ENCODE measurements around the gene KCNAB1. TPM values are rescaled to one million over a fixed set of nuclear protein-coding genes. Genes with fewer than 3 reads are reported as not detected.

Gene KCNAB1
- polyA plus RNA-seq, 1 experiment, result 0.07 TPM

- Histone ChIP-seq H3K27ac (ENCODE audit: low read depth, low read length) (no peak overlapping the region), H3K9me3 (ENCODE audit: control insufficient read depth, insufficient read depth, low read length) (no peaks in the 10 kb centered on the region), H3K4me3 (ENCODE audit: low read depth, low read length) (no peak overlapping the region), H3K27me3 (ENCODE audit: control insufficient read depth, insufficient read depth, low read length) (peaks cover 2% of the 10 kb centered on the region)
- DNase-seq (ENCODE audit: low read depth, low spot score), result no peak
- ChIA-PET CTCF (interaction anchor here (0.6 to 2.7 kb wide), 2 partner anchors 10 to 13 kb away, joined by 3 to 13 read pairs; no protein-coding TSS in a partner anchor), POLR2A (no interaction called here)
- no peak for TF ChIP-seq CTCF (IDR thresholded peaks at IDR 0.05; ENCODE audit: low read depth, low read length)
These were observed 252.7 kb downstream of the KCNAB1 start for GRCh38 chr3:156373095-156373494.

GRCh38 chr3:156373654-156374053, 253.3 kb downstream of the KCNAB1 start:
- Histone ChIP-seq H3K27ac (ENCODE audit: low read depth, low read length) (no peak overlapping the region), H3K9me3 (ENCODE audit: control insufficient read depth, insufficient read depth, low read length) (no peaks in the 10 kb centered on the region), H3K27me3 (ENCODE audit: control insufficient read depth, insufficient read depth, low read length) (peaks cover 6% of the 10 kb centered on the region), H3K4me3 (ENCODE audit: low read depth, low read length) (no peak overlapping the region)
- CTCF ChIA-PET, result interaction anchor here (0.6 to 2.7 kb wide), 2 partner anchors 9 to 14 kb away, joined by 3 to 13 read pairs; no protein-coding TSS in a partner anchor
- no peak for DNase-seq (ENCODE audit: low read depth, low spot score)
- TF ChIP-seq CTCF (IDR thresholded peaks at IDR 0.05; ENCODE audit: low read depth, low read length), result no peak
- POLR2A ChIA-PET, result no interaction called here

- TF ChIP-seq CTCF (IDR thresholded peaks at IDR 0.05; ENCODE audit: low read depth, low read length), result no peak
- H3K27me3 ChIP-seq (ENCODE audit: control insufficient read depth, insufficient read depth, low read length), result peaks cover 6% of the 10 kb centered on the region
- no peaks in the 10 kb centered on the region for H3K9me3 ChIP-seq (ENCODE audit: control insufficient read depth, insufficient read depth, low read length)
- no peak overlapping the region for H3K27ac ChIP-seq (ENCODE audit: low read depth, low read length)
- no peak for DNase-seq (ENCODE audit: low read depth, low spot score)
- H3K4me3 ChIP-seq (ENCODE audit: low read depth, low read length), result no peak overlapping the region
- POLR2A ChIA-PET, result no interaction called here
- CTCF ChIA-PET, result interaction anchor here (0.5 to 0.7 kb wide), 2 partner anchors 45 to 225 kb away, joined by 3 to 5 read pairs; no protein-coding TSS in a partner anchor
These were observed 255.8 kb downstream of the KCNAB1 start for GRCh38 chr3:156376199-156376598.

DNA sequence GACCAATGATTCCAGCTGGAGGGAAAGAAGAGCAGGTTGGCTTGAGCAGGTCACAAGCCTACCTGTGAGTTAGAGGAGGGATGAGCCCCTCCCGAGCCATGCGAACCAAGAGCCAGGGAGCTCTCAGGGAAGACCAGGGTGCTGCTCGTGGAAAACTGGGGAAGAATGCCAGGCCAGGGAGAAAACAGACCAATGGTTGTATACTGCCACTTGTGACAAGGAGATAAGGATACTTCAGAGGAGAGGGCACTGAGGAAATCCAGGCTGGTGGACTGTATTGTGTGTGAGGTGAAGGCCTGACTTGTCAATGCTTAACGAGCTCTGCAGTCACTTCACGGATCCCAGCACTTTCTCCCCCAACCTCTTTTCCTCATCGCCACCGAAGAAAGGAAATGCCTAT, 256.9 kb downstream of the KCNAB1 start:
- H3K27me3 ChIP-seq (ENCODE audit: control insufficient read depth, insufficient read depth, low read length), result peaks cover 6% of the 10 kb centered on the region
- no peak overlapping the region for H3K4me3 ChIP-seq (ENCODE audit: low read depth, low read length)
- no peaks in the 10 kb centered on the region for H3K9me3 ChIP-seq (ENCODE audit: control insufficient read depth, insufficient read depth, low read length)
- no peak for DNase-seq (ENCODE audit: low read depth, low spot score)
- TF ChIP-seq CTCF (IDR thresholded peaks at IDR 0.05; ENCODE audit: low read depth, low read length), result no peak
- POLR2A ChIA-PET, result no interaction called here
- no peak overlapping the region for H3K27ac ChIP-seq (ENCODE audit: low read depth, low read length)
- CTCF ChIA-PET, result interaction anchor here (1.0 kb wide), 1 partner anchor 225 kb away, joined by 3 read pairs; no protein-coding TSS in a partner anchor

DNA sequence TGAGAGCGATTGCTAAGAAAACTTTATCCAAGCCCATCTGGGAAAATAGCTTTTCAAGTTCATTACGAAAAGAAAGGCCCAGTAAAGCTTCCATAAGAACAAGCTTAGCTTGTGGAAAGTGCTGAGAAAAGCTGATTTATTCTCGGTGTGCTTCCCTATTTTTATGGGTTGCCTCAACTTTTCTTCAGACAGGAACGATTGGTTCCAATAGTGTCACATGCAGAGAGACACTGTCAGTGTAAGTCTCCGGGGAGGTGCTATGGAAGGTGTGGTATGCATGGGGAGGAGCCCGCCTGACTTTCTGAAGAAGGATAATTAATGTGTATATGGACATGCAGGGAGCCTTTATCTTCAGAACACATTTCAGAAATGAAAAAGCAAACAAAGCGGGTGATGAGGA, 257.3 kb downstream of the KCNAB1 start:
- H3K27ac ChIP-seq (ENCODE audit: low read depth, low read length), result no peak overlapping the region
- no peak for DNase-seq (ENCODE audit: low read depth, low spot score)
- H3K27me3 ChIP-seq (ENCODE audit: control insufficient read depth, insufficient read depth, low read length), result peaks cover 6% of the 10 kb centered on the region
- CTCF ChIA-PET, result interaction anchor here (1.0 kb wide), 1 partner anchor 225 kb away, joined by 3 read pairs; no protein-coding TSS in a partner anchor
- H3K9me3 ChIP-seq (ENCODE audit: control insufficient read depth, insufficient read depth, low read length), result no peaks in the 10 kb centered on the region
- POLR2A ChIA-PET, result no interaction called here
- no peak overlapping the region for H3K4me3 ChIP-seq (ENCODE audit: low read depth, low read length)
- TF ChIP-seq CTCF (IDR thresholded peaks at IDR 0.05; ENCODE audit: low read depth, low read length), result no peak

Data from AG04450 (cell line).